Fibroblast of skin of back (primary cell): ENCODE data around the gene SAPCD2.
A peak's percentile ranks its signal among the peaks of the same experiment; 100 is the strongest.

Experiments
- DNase-seq: peaks from one replicate; pipeline ENCODE4 v3.0.0-alpha.2; 2013

SAPCD2 gene

DNA sequence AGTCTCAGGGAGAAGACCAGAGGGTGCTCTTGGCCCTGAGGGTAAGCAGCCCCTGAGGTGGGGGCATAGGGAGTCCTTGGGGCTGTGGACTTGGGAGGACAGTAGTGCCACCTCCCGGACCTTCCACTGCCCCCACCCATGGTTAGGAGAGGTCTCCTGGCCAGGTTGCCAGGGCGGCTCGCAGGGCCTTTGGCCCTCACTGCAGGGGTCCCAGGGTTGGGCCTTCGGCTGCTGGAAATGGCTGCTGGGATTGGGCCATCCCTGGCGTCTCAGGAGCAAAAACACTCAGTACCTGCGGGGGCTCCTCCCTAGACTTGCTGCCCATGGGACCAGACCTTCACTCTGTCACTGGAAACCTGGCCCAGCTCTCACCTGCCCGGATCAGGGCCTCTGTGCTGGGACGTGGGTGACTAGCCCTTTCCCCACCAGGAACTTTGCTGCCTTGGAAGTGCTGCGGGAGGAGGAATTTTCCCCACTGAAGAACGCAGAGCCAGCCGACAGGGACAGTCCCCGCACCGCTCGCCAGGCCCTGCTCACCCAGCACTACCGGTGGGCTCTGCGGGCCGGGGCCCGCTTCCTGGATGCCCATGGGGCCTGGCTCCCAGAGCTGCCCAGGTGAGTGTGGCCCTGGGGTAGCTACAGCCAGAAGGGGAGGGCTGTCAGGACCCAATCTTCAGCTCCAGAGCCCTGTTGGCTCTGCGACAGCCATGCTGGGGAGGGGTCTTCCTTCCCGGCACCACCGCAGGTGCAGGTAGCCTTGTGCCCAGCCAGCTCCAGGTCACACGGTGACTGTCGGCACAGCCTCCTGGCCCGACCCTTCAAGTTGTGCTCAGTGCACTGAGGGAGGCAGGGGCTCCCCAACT lies 10.1 kb upstream of the SAPCD2 start:
- DNase-seq: no peak

GRCh38 chr9:137079401-137079787 lies 9.0 kb upstream of the SAPCD2 start:
- DNase-seq: no peak

- no peak for DNase-seq
Measured at GRCh38 chr9:137078701-137079400, 8.5 kb upstream of the SAPCD2 start.

GRCh38 chr9:137077758-137078693 lies 7.7 kb upstream of the SAPCD2 start:
- no peak for DNase-seq

DNA sequence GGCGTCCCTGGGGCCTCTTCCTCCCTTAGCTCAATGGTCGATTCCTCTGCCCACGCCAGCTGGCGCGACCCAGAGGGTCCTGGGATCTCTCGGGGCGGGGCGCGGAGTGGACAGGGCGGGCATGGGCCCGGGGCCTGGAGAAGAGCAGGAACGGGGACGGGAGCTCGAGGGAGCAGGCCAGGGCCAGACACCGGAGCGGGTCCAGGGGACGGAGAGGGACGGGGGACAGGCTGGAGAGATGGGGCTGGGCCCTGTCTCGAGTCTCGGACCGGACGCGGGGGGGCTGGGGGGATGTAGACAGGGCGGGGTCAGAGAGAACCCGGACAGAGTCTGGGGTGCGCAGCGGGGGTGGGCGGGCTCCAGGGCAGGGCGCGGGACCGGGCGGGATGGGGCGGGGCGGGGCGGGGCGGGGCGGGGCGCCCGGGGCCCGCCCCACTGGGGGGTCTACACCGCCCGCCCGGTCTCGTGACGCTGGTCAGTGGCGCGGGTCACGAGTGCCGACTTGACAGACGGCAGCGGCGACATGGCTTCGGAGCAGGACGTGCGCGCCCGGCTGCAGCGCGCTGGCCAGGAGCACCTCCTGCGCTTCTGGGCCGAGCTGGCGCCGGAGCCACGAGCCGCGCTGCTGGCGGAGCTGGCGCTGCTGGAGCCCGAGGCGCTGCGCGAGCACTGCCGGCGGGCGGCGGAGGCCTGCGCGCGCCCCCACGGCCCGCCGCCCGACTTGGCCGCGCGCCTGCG lies 6.8 kb upstream of the SAPCD2 start, which contains the start of gene UAP1L1:
TSS of gene UAP1L1 (plus strand) at position 508 of the 738 bp plus-strand sequence. CDS start at position 524, 16 bp downstream.
- peak; percentile 59 for DNase-seq

- DNase-seq: no peak
Measured at GRCh38 chr9:137076636-137077009, 6.3 kb upstream of the SAPCD2 start.

GRCh38 chr9:137075275-137075775 lies 5.0 kb upstream of the SAPCD2 start:
- no peak for DNase-seq

GRCh38 chr9:137074657-137075274 lies 4.4 kb upstream of the SAPCD2 start:
- DNase-seq: no peak

DNA sequence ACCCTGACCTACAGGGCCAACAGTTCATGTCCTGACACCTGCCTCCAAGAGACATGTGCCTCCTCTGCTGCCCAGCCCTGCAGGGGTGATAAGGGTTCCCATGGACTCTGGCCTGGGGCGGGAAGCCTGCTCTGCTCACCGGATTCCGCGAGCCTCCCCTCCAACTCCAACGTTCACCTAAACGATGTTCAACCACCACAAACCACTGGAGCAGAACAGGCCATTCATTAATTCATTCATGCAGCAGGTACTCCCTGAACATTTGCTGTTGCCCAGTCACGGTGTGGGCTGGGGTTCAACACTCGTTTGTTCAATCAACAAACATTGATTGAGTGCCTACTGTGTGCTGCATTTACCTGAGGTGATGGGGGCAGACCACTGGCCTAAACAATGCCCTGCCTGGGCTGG lies 3.6 kb upstream of the SAPCD2 start:
- DNase-seq: no peak

GRCh38 chr9:137071282-137071681 lies 925 bp upstream of the SAPCD2 start:
- no peak for DNase-seq

- DNase-seq: peak; percentile 49
Measured at GRCh38 chr9:137070906-137071275, 534 bp upstream of the SAPCD2 start.

DNA sequence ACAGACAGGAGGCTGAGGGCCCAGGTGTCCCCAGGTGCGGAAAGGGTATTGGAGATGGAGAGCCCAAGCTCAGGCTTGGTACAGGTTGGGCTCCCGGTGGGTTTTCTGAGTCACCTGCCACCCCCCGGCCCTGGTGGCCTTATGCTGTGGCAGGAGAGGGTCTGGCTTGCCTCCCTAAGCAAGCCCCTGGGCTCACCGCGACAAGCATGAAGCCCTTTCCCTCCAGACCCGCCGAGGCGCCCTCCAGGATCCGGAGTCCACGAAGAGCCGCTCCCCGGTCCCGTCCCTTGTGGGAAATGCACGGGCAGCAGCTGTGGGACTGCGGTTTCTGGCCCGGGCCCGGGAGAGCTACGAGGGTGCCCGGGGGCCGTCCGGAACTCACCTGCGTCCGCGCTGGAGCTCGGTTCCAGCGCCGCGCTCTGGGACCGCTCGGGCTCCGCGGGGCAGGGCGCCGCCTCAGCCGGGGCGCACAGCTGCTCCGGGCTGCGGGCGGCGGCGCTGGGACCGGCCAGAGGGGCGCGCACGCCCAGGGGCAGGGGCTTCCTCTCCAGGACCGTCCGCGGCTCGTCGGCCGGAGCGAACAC lies 757 bp downstream of the SAPCD2 start:
- DNase-seq: no peak

DNA sequence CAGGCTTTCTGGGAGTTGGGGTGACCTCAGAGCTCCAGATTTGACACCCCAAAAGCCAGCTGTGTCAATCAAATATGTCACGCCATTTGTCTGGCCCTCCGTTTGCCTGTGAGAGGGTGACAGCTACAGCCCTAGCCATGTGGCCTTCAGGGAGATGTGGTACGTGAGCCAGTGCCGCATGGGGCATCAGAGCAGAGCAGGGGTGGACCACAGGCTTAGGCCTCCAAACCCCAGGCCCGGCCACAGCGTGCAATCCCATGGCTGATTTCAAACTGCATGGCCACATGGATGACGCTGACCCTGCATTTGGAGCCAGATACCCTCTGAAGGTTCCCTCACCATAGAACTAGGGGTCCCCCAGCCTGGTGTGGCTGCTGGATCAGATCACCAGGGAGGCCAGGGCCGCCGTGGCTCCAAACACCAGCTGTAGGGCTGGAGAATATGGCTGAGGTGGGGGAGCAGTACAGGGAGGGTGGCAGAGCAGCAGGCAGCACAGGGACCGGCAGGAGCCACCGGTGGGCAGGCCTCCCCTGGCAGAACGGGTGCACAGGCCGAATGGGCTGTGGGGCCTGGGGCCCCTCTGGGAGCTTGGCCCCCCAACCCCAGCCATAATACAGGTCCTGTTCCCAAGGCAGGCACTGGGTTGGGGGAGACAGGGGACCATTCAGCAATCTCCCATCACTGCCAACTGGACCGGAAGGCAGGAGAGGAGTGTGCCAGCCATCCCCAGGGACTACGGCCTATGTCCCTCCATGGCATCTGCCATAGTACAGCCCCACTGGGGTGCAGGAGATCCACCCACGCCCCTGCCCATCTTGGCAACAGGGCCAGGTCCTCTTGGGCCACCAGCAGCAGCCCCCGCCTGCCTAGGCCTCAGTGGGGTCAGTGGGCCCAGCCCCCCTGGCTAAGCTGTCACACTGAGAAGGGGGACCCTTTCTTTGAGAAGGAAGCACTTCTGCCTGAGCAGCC lies 1.5 kb downstream of the SAPCD2 start:
- DNase-seq: no peak

DNA sequence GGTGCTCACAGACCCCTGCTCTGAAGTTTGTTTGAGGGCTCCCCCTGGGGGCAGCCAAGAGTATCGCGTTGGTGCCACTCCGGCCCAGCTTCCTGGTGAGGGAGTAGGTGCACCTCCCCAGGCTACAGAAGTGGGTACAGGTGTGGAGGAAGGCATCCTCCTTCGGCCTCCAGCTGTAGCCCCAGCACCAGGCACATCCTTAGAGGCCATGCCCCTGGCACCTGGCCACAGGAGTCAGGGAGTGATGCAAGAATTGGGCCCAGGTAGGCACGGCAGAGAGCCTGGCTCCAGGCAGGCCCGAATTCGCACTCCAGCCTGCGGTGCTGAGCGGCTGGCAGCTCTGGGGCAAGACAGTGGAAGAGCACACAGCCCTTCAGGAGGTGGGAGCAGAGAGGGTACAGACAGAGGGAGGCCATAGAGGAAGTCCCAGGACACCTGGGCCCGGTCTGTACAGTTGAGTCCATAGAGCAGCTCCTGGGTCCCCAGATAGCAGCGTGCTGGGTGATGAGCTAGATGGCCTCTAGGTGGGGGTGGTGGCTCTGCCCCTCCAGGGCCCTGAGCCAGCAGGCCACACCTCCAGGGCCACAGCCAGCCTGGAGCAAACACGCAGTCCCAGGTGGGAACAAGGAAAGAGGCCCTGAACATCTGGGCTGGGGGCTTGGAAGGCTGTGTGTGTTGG lies 2.4 kb downstream of the SAPCD2 start:
- peak; percentile 73 for DNase-seq

- DNase-seq: no peak
Measured at GRCh38 chr9:137066096-137066861, 4.1 kb downstream of the SAPCD2 start.

DNA sequence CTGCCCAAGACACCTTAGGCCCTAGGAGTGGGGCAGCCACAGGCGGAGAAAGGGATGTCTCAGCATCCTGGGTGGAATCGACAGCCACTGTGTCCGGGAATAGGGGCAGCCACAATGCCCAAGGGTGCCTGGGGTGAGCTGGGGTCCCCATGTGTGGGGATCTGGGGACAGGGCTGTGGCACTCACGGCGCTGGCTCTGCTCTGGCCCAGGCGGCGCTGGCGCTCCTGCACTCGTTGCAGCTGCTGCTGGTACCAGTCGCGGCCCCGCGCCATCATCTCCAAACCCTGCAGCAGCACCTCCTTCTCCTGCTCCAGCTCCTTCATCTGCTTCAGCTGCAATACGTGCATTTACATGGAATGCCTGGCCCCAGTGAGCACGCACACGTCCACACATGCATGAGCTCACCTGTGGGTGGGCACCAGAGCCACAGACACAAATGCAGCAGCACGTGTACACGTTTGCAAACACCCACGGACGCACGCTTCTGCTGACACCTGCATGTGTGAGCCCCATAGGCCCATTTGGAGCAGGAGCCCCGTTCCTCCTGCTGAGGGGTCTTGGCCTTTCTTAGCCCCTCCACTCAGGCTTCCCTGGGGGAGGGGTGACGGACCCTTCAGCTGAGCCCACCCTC lies 4.9 kb downstream of the SAPCD2 start:
- DNase-seq: no peak

- no peak for DNase-seq
Measured at GRCh38 chr9:137064880-137065164, 5.5 kb downstream of the SAPCD2 start.
